GM06990 (cell line): Measurements from ENCODE around the gene SERPINE2.

Experiments used
- DNase-seq: peaks from one replicate; pipeline ENCODE4 v3.0.0-alpha.2; 2011; ENCODE audit not compliant: insufficient read length; ENCODE audit errors: extremely low read depth
- H3K27me3 ChIP-seq: replicated peaks from 2 replicates; pipeline ENCODE4 v1.6.0; 2011; ENCODE audit warnings: low read length; ENCODE audit not compliant: control insufficient read depth, insufficient read depth
- H3K36me3 ChIP-seq: 2 replicates; pipeline ENCODE4 v1.5.1; 2011; ENCODE audit warnings: low read length; ENCODE audit not compliant: control insufficient read depth, insufficient read depth
- H3K4me3 ChIP-seq: replicated peaks from 2 replicates; pipeline ENCODE4 v1.5.1; 2011; ENCODE audit warnings: low read depth, mild to moderate bottlenecking, control low read depth, low read length
- CTCF ChIP-seq: IDR thresholded peaks from 2 replicates; pipeline ENCODE4 v1.5.1; 2011; ENCODE audit warnings: low read length, control low read depth, mild to moderate bottlenecking, inconsistent platforms; ENCODE audit not compliant: insufficient read depth, poor library complexity, severe bottlenecking

Gene SERPINE2

GRCh38 chr2:223936862-223937326 lies 102.2 kb downstream of the SERPINE2 start:
- TF ChIP-seq CTCF: no peak
- Histone ChIP-seq H3K4me3 (no peak overlapping the region), H3K27me3 (no peaks in the 10 kb centered on the region), H3K36me3 (no peaks in the 10 kb centered on the region; the same call in 1 of the 2 replicates)
- no peak for DNase-seq

GRCh38 chr2:223935459-223936125 lies 103.5 kb downstream of the SERPINE2 start:
- no peak for TF ChIP-seq CTCF
- H3K4me3 ChIP-seq: no peak overlapping the region
- DNase-seq: no peak

GRCh38 chr2:223934870-223935269 lies 104.2 kb downstream of the SERPINE2 start:
- no peak for DNase-seq
- Histone ChIP-seq H3K27me3 (no peaks in the 10 kb centered on the region), H3K36me3 (no peaks in the 10 kb centered on the region; the same call in 1 of the 2 replicates), H3K4me3 (no peak overlapping the region)
- no peak for TF ChIP-seq CTCF

More at GRCh38 chr2:223935459-223936125, 103.5 kb downstream of the SERPINE2 start:
- Histone ChIP-seq H3K27me3 (no peaks in the 10 kb centered on the region), H3K36me3 (no peaks in the 10 kb centered on the region; the same call in 1 of the 2 replicates)

- no peak overlapping the region for H3K4me3 ChIP-seq
- no peaks in the 10 kb centered on the region for H3K27me3 ChIP-seq
- no peak for TF ChIP-seq CTCF
- DNase-seq: no peak
- peaks cover 1% of the 10 kb centered on the region for H3K36me3 ChIP-seq
Observed at GRCh38 chr2:223932816-223933800, 106.0 kb downstream of the SERPINE2 start.

- Histone ChIP-seq H3K4me3 (no peak overlapping the region), H3K27me3 (no peaks in the 10 kb centered on the region), H3K36me3 (peaks cover 1% of the 10 kb centered on the region)
- no peak for DNase-seq
- no peak for TF ChIP-seq CTCF
Observed at GRCh38 chr2:223930103-223930976, 108.7 kb downstream of the SERPINE2 start.
